HEK293 (cell line): Measurements from ENCODE around the gene CAMK1G.

Experiments
- CTCF ChIA-PET: fragments of 350-600 bp; formaldehyde crosslinking; extraction: SDS; loops from one replicate; lab custom pipeline; 2021; ENCODE audit warnings: antibody characterized with exemption; lab: Yijun Ruan, JAX
- POLR2A ChIA-PET: fragments of 300-600 bp; formaldehyde crosslinking; extraction: SDS; loops from one replicate; lab custom pipeline; 2020; ENCODE audit warnings: antibody characterized with exemption, inconsistent platforms; lab: Yijun Ruan, JAX
- H3K27ac ChIP-seq: fragments of 200-500 bp; sonication (Bioruptor generic); 2 replicates; pipeline ENCODE4 v1.5.1; 2014; ENCODE audit warnings: low read depth, low read length, control low read depth, inconsistent platforms; ENCODE audit errors: extremely low read depth
- H3K36me3 ChIP-seq, 2 experiments: fragments of 200-500 bp in 1 of 2; sonication (Bioruptor generic) in 1 of 2; 1 replicate in 1 of 2; 2 replicates in 1 of 2; pipeline ENCODE4 v1.5.1; 2014 to 2017; ENCODE audit warnings: inconsistent platforms in 2 of 2, low read length in 2 of 2; ENCODE audit not compliant: control insufficient read depth in 2 of 2, insufficient read depth in 1 of 2
- H3K4me1 ChIP-seq: fragments of 200-500 bp; sonication (Bioruptor generic); 2 replicates; pipeline ENCODE4 v1.5.1; 2014; ENCODE audit warnings: mild to moderate bottlenecking, low read length, inconsistent platforms; ENCODE audit not compliant: control insufficient read depth, insufficient read depth
- H3K4me3 ChIP-seq: 2 replicates; pipeline ENCODE4 v1.5.1; 2011; ENCODE audit warnings: low read depth, mild to moderate bottlenecking, control low read depth, low read length, moderate library complexity
- H3K9me3 ChIP-seq: fragments of 200-500 bp; sonication (Bioruptor generic); 2 replicates; pipeline ENCODE4 v1.5.1; 2014; ENCODE audit warnings: low read depth, low read length, inconsistent platforms; ENCODE audit not compliant: control insufficient read depth, insufficient read depth
- BCL11A ChIP-seq: fragments of 450-650 bp; formaldehyde crosslinking; IDR thresholded peaks from 2 replicates; pipeline ENCODE4 v1.5.1; 2016; ENCODE audit warnings: low read depth, missing biosample characterization, missing genetic modification characterization
- CTCF ChIP-seq: fragments of 450-650 bp; formaldehyde crosslinking; IDR thresholded peaks from 2 replicates; pipeline ENCODE4 v1.5.1; 2016; ENCODE audit warnings: missing biosample characterization, missing genetic modification characterization
- SCRT2 ChIP-seq: fragments of 450-650 bp; formaldehyde crosslinking; IDR thresholded peaks from 2 replicates; pipeline ENCODE4 v1.5.1; 2016; ENCODE audit warnings: missing biosample characterization, missing genetic modification characterization
- ZBTB11 ChIP-seq: fragments of 450-650 bp; formaldehyde crosslinking; conservative IDR thresholded peaks from 2 replicates; pipeline ENCODE4 v1.5.1; 2016; ENCODE audit warnings: low read depth, missing biosample characterization, missing genetic modification characterization
- ZBTB49 ChIP-seq: fragments of 450-650 bp; formaldehyde crosslinking; IDR thresholded peaks from 2 replicates; pipeline ENCODE4 v1.5.1; 2016; ENCODE audit warnings: missing biosample characterization, missing genetic modification characterization, low read depth
- ZBTB6 ChIP-seq: fragments of 450-650 bp; formaldehyde crosslinking; IDR thresholded peaks from 2 replicates; pipeline ENCODE4 v1.5.1; 2017; ENCODE audit warnings: missing biosample characterization, missing genetic modification characterization
- ZNF24 ChIP-seq: fragments of 450-650 bp; formaldehyde crosslinking; IDR thresholded peaks from 2 replicates; pipeline ENCODE4 v1.5.1; 2016; ENCODE audit warnings: missing biosample characterization, missing genetic modification characterization
- ZNF26 ChIP-seq: fragments of 450-650 bp; formaldehyde crosslinking; IDR thresholded peaks from 2 replicates; pipeline ENCODE4 v1.5.1; 2016; ENCODE audit warnings: missing biosample characterization, missing genetic modification characterization
- ZNF335 ChIP-seq: fragments of 450-650 bp; formaldehyde crosslinking; conservative IDR thresholded peaks from 2 replicates; pipeline ENCODE4 v1.5.1; 2016; ENCODE audit warnings: missing biosample characterization, missing genetic modification characterization
- ZNF37A ChIP-seq: fragments of 450-650 bp; IDR thresholded peaks from 2 replicates; pipeline ENCODE4 v1.5.1; 2018; ENCODE audit warnings: missing biosample characterization, missing genetic modification characterization
- ZNF514 ChIP-seq: fragments of 450-650 bp; formaldehyde crosslinking; IDR thresholded peaks from 2 replicates; pipeline ENCODE4 v1.5.1; 2016; ENCODE audit warnings: missing biosample characterization, missing genetic modification characterization
- ZNF529 ChIP-seq: fragments of 450-650 bp; formaldehyde crosslinking; IDR thresholded peaks from 2 replicates; pipeline ENCODE4 v1.5.1; 2017; ENCODE audit warnings: missing genetic modification characterization, missing biosample characterization; ENCODE audit not compliant: insufficient replicate concordance
- ZNF530 ChIP-seq: fragments of 450-650 bp; formaldehyde crosslinking; IDR thresholded peaks from 2 replicates; pipeline ENCODE4 v1.5.1; 2016; ENCODE audit warnings: low read depth, missing biosample characterization, missing genetic modification characterization
- ZNF580 ChIP-seq: fragments of 450-650 bp; formaldehyde crosslinking; IDR thresholded peaks from 2 replicates; pipeline ENCODE4 v1.5.1; 2016; ENCODE audit warnings: missing biosample characterization, missing genetic modification characterization
- ZNF624 ChIP-seq: fragments of 450-650 bp; formaldehyde crosslinking; IDR thresholded peaks from 2 replicates; pipeline ENCODE4 v1.5.1; 2017; ENCODE audit warnings: missing biosample characterization, missing genetic modification characterization
- ZNF626 ChIP-seq: fragments of 450-650 bp; sonication (Bioruptor Pico); formaldehyde crosslinking; IDR thresholded peaks from 2 replicates; pipeline ENCODE4 v1.5.1; 2018; ENCODE audit warnings: missing biosample characterization, missing genetic modification characterization, inconsistent platforms
- ZNF704 ChIP-seq: fragments of 450-650 bp; formaldehyde crosslinking; IDR thresholded peaks from 2 replicates; pipeline ENCODE4 v1.5.1; 2016; ENCODE audit warnings: missing biosample characterization, missing genetic modification characterization
- ZNF785 ChIP-seq: fragments of 450-650 bp; formaldehyde crosslinking; IDR thresholded peaks from 2 replicates; pipeline ENCODE4 v1.5.1; 2016; ENCODE audit warnings: missing biosample characterization, missing genetic modification characterization
- ZNF791 ChIP-seq: fragments of 450-650 bp; formaldehyde crosslinking; IDR thresholded peaks from 2 replicates; pipeline ENCODE4 v1.5.1; 2016; ENCODE audit warnings: missing biosample characterization, missing genetic modification characterization
- ZSCAN23 ChIP-seq: fragments of 450-650 bp; formaldehyde crosslinking; IDR thresholded peaks from 2 replicates; pipeline ENCODE4 v1.5.1; 2016; ENCODE audit warnings: missing biosample characterization, missing genetic modification characterization

The CAMK1G gene

GRCh38 chr1:209612646-209613399 lies 29.3 kb downstream of the CAMK1G start:
- ChIA-PET CTCF (interaction anchor here (0.7 to 0.9 kb wide), 3 partner anchors 14 to 46 kb away, joined by 3 to 4 read pairs (median 3); no protein-coding TSS in a partner anchor), POLR2A (no interaction called here)
- H3K27ac ChIP-seq: no peak overlapping the region
- H3K4me3 ChIP-seq: no peak overlapping the region
- TF ChIP-seq ZSCAN23 (tag by site-specific recombination) (no peak), ZNF529 (tag by site-specific recombination) (no peak), ZNF785 (tag by site-specific recombination) (no peak), ZNF791 (tag by site-specific recombination) (no peak), ZBTB6 (tag by site-specific recombination) (no peak), ZBTB49 (tag by site-specific recombination) (no peak), ZNF37A (tag by site-specific recombination) (no peak), ZNF626 (tag by site-specific recombination) (no peak), ZNF704 (tag by site-specific recombination) (no peak), ZNF335 (tag by site-specific recombination) (no peak), ZNF26 (tag by site-specific recombination) (no peak), ZBTB11 (no peak), ZNF624 (no peak), CTCF (tag by site-specific recombination) (no peak), ZNF514 (tag by site-specific recombination) (no peak), BCL11A (tag by site-specific recombination) (no peak), ZNF530 (tag by site-specific recombination) (no peak), ZNF580 (tag by site-specific recombination) (no peak), SCRT2 (tag by site-specific recombination) (no peak), ZNF24 (tag by site-specific recombination) (no peak)
- no peaks in the 10 kb centered on the region for H3K9me3 ChIP-seq
- no peaks in the 10 kb centered on the region for H3K4me1 ChIP-seq
- no peaks in the 10 kb centered on the region for H3K36me3 ChIP-seq
